Activated CD4-positive, alpha-beta T cell treated with anti-CD3 and anti-CD28 coated beads for 24 hours (primary cell): ENCODE data around the gene GYG1.

ENCODE experiments used
- DNase-seq, 2 donors: peaks; one replicate each; pipeline ENCODE4 v3.0.0-alpha.2; 2020; ENCODE audit warnings: low read depth in 2 of 2

The GYG1 gene

DNA sequence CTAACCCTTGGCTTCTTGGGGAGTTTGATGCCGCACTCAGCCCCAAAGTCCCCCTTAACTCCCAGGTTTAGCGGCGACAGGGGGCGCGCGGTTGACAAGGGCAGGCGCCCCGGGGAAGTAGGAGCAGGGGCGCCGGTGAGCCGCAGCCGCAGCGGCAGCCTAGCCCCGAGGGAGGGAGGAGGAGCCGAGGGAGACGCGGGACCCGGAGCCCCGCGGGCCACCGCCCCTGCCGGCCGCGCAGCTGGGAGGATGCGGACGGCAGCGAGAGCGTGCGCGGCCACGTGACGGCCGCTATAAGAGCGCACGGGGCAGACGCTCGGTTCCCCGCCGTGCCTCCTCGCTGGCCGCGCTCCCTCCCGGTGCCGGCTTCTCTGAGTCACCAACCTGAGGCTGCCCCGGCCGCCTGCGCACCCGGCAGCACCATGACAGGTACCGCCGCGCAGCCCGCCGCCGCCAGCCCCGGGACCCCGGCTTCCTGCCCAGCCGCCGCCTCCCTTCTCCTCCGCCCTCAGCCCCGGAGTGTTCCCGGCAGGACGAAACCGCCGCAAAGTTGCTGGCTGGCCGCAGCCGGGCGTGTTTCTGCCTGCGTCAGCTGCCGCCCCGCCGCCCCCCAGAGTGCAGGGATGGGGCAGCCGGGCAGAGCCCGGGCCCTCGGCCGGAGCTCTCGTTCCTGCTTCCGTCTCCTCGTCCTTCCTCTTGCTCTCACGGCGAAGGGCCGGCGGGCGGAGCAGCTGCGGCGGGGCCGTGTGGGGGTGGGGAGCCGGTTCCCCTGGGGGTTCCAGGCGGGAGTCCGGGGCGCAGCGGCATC, at the start of gene GYG1:
TSS of gene GYG1 (plus strand) at position 322 of the 808 bp plus-strand sequence. CDS start at position 423, 101 bp downstream.
- peak; percentile 54 to 62 for DNase-seq

DNA sequence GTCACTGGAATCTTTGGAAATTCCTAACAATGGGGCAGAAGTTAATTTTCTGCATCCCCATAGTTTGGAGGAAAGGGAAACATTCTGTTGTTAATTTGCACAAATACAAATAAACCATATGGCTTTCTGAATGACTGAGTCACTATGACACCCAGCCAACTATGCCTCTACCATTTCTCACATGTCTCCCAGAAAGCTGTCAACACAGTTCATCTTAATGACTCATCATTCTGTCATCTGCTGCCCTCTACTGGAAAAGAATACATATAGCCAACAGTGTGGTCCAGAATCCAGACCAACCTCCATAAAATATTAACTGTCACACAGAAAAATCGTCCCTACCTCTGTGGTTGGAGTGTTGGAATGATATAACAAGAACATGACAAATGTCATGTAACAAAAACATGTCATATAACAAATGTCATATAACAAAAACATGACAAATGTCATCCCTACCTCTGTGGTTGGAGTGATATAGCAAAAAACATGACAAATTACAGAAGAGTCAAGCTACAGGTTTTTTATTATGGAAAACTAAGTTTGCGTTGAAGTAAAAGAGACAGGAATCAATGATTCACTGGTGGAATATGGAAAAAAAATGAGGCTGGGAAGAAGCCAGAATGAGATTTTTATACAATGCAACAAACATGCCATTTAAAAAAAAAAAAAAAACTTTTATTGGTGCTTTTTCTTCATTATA, 47.7 kb upstream of the GYG1 start:
- DNase-seq, result no peak

DNA sequence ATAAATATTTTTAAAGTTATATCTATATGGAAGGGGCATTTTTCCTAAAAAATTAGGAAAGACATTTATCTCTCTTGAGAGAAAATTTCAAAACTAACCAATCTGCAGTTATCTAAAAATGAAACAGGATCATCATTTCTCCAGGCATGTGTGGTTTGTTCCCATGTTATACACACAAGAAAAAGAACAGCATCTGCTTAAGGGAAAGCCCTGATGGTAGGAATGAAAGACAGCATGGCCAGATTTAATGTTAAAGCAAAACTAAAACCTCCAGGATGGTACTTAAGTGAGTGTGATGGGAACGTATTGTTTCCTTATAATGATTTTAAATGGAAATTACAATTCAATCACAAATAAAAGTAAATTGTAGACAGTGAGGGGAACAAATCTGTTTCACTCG, 46.2 kb upstream of the GYG1 start:
- no peak for DNase-seq

DNA sequence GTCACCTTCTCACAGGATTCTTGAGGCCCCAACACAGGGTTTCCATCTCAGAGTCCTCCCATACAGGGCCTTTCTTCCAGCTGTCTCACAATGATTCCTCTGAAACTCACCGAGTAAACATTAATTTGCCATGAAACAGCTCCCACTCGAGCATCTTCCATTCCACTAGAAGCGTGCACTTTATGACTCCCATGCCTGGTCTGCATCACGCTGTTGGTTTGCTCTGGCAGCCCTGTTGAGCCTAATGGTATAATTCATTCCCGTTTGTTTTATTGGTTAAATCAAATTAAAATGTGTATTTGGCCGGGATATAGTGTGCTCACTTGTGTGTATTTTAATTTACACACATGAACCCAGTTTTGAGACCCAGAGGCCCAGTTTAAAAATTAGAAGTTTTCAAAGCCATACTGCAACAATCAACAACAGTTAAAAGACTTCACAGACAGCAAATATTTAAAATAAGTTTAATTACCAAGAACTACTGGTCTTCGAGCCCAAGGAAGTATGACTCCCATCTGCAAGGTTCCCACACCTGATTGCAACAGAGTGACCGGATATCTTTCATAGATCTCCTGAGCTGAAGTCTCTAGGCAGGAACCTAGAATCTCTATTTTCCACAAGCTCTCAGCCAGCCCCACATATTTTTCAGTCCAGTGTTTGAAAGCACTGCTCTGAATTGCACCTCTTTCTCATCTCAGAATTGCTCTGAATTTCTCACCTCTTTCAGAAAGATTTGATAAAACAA, 42.3 kb upstream of the GYG1 start:
- DNase-seq, result no peak

DNA sequence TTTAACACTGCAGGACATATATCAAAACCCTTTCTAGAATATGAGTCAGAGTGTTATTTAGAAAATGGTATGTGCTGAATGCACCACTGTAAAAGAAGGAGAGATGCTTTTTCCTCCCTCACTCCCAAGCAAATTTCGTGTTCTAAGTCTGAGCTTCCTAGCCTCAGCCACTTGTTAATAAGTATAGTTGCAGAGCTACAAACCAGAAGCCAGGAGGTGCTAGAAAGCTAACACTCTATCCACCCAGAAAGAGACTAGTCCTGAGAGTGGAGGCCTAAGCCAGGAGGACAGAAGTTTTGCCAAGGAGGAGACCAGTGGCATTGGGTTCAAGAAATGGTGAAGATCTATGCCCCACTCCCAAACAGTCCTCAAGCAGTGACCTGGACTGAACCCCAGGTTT, 40.5 kb upstream of the GYG1 start:
- no peak for DNase-seq

DNA sequence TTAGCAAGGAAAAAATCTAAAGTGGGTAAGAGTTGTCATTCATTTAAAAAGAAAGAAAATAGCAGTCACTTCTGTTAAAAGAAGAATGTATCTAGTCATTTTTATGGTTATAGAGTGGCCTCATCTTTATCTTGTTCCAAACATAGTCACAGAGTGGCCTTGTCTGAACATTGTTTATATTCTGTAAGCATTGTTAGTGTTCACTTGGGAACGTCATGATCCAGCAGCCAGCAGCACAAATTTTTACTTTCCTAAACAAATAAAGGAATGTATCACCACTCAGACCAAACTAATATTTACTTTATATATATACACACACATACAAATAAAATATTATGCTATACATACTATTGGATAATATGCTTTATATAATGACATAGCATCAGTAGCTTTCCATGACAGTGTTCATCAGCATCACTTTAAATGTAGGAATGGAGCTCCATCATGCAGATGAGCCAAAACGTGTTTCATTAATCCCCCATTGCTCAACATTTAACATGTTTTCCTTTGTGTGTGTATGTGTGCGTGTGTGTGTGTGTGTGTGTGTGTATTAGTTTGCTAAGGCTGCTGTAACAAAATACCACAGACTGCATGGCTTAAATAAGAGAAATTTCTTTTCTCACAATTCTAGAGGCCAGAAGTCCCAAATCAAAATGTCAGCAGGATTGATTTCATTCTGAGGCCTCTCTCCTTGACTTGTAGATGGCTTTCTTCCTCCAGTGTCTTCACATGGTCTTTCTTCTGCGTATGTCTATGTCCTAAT, 39.6 kb upstream of the GYG1 start:
- DNase-seq, result no peak

DNA sequence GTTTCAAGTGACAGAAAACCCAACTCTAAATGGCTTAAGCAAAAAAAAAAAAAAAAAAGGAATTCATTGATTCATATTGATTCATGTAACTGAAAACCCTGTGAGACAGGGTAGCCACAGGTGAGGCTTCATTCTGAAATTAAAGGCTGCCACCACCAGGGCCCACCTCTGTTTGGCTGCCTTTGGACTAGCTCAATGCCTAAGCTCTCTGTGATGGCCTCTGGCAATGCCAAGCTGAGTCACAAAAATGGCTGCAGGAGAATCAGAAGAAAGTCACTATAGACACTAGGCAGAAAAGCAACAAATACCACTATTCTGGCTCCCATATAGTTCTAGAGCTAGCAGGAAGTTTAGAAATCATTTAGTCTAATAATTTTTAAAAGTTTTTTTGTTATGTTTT, 38.2 kb upstream of the GYG1 start:
- DNase-seq, result no peak

DNA sequence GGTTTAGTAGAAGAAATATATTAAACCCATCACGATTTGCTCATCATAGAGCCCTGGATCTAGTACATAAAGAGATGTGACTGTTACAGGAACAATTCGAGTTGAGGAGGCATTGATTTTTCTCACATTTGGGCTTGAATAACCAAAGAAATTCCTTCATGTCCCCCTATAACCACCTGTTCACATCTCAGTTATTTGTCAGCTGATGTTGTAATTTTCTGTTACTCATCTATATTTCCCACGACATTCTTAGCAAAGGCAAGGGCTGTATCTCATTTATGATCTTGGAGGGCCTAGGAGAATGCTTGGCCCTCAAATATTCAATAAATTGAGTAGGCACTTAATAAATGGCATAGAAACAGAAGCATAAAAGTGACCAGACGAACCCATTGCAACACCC, 36.4 kb upstream of the GYG1 start:
- DNase-seq, result no peak

DNA sequence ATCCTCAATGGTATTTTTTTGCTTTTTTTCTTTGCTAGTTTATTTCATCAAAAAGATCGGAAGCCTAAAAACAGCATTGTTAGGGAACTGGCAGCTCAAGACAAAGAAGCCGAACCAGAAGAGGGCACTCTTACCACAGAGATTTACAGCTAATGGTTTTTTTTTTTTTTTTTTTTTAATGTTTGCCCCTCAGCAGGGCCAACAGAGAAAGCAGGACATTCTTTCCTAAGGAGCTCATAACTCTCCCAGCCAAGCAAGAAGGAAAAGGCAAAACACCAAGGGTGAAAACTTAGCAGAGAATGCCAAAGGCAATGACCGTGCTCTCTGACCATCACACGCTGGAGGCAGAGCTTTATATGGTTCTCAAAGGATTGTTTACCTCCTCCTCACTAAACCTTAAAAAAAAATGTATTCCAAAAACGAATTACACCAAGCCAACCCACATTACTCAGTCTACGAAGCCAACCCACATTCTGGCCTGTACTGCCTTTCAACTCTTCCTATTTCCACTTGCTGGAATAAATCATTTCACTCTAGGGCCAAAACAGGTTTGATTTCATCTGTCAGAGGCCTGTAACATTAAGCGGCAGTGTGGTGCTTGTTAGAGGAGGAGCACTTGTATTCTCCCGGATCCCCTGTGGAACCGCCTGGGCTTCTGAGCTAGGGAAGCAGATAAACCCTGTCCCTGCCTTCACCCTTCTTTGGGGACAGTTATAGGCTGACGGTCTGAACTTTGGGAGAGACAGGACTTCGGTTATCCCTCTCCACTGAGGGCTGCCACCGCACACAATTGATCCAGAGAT, 35.6 kb upstream of the GYG1 start:
- no peak for DNase-seq

DNA sequence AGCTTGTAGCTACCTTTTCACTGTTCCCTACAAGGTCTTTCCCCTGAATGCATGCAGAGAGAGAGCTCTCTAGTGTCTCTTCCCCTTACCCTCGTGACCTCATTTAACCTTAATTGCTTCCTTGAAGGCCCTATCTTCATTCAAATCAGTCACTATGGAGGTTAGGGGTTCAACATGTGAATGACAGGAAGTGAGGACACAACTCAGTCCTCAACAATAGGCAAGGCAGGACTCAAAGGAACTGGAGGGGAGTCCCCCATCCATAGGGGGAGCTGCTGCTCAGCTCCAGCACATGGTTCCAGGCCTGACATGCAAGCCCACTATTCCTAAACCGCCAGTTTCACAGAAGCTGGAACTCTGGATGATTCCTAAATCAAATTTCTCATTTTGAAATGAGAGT, 33.8 kb upstream of the GYG1 start:
- no peak for DNase-seq

DNA sequence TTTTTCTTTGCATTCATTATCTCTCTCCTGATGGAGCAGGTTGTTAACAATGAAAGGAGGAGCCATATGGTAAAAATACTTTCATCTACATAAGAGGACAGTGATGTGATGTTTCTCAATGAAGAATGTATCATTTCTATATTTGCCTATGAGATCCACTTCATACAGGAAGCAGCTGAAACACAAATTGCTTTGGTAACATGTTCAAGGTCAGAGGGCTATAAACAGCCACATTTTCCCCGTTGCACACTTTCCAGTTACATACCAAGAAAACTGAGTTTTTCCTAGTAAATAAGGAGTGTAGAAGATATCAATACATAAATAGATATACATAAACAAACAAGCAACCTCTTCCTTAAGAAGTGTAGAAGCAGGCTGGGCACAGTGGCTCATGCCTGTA, 32.6 kb upstream of the GYG1 start:
- no peak for DNase-seq

DNA sequence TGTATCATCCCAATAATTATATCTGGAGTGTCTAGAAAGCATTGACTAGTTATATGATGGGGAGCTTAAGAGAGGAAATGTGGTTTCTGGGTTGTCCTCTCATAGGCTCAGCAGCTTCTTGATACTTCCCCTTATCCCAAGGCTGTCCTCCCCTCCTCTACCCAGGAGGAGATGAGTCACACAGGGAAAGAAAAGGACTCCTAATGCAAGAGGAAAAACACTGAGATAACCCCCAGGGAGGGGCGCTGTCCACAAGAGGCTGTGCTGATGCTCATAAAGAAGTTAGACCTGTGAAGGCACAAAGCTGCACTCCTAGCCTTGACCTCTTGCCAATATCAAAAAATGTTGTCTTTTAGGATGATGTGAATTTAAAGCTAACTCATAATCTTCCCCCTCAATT, 28.8 kb upstream of the GYG1 start:
- no peak for DNase-seq

DNA sequence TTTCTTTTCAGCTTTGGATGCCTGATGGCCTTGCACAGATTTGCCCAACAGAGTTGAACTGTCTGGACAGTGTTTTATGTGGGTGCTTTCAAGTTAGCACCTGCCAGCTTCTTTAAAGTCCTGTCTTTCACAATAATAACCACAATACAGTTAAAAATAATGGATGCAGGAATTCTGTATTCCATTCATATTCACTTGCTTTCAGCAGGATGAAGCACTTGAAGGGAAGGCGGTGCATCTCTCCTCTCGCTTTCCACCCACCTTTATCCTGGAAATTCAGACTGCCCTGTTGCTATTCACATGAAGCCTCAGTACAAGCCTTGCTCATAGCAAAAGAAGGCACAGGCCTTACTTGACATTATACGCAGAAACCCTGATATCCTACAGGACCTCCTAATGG, 26.5 kb upstream of the GYG1 start:
- no peak for DNase-seq

DNA sequence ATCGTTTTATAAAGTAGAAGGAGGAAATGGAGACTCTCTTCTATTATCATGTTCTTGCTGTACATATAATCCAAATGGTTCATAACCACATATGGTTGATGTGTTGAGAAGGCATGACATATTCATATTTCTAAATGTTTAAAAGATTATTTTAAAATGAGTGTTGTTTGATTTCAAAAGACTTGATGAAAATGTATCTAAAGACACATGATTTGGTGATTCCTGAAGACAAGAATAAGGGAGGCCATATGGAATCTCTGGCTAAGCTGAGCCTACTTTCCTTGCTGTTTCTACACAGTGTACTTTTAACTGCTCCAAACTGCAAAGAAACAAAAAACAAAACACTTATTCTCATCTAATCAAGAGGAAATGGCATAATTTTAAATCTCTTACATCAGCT, 23.0 kb upstream of the GYG1 start:
- DNase-seq, result no peak

DNA sequence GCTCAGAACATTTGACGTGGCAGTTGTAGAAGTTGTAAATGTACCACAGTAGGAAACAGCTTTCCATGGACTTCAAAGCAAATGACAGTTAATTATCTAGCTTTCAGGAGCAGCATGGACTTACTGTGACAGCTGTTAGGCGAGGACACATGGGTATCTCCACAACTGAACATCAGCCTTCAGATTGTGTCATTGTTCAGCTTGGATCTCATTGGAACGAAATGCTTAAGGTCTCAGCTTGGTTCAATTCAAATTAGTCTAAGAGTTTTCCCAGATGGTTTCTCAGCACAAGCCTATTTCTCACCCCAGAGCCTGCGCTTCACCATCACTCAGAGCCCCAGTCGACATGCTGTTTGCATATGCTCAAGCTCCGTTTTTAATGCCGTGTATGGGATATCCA, 21.1 kb upstream of the GYG1 start:
- DNase-seq, result no peak

DNA sequence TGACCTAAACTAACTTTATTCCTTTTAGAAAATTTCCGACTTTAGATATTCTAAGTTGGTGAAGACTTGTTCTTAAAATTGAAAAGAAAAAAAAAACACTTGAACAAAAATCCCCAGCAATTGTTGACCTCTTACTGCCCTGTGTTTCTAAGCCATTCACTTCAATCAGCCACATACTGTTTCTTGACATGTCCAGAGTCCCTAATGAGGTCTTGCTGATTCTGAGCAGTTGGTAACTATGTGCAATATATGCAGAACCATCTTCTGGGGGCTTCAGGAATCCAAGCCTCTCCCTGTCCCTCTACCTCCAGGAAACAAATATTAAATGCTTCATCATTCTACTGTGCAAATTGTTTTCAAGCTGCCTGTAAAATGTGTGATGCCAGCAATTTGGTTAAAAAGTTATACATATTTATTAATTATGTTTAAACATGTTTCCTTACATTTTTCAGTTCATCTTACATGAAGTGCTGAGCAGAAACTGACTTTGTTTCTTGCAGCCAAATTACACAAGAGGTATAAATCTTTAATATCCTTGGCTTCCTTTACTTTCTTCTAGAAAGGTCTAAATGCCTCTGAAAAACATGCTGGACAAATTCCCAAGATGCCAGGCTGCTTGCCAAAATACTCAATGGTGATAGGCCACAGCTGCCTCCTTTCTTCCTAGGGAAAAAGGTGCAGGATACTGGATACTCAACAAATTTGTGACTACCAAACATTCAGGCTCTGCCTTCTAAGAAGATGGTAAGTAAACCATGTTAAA, 19.8 kb upstream of the GYG1 start:
- no peak for DNase-seq

DNA sequence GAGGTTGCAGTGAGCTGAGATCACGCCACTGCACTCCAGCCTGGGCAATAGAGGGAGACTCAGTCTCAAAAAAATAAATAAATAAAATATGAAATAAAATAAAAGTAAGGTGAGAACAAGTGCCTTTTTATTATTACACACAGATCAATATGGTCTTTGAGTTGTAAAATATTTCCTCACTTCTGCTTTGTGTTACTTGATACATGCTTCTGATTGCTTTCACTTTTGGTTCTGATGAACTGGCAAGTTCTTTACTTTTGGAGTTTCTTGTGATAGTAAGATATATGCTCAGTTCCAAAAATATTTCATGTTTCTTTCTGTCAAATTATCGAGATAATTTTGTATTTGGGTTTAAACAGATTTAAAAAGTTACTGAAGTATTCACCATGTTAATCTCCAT, 16.6 kb upstream of the GYG1 start:
- no peak for DNase-seq

DNA sequence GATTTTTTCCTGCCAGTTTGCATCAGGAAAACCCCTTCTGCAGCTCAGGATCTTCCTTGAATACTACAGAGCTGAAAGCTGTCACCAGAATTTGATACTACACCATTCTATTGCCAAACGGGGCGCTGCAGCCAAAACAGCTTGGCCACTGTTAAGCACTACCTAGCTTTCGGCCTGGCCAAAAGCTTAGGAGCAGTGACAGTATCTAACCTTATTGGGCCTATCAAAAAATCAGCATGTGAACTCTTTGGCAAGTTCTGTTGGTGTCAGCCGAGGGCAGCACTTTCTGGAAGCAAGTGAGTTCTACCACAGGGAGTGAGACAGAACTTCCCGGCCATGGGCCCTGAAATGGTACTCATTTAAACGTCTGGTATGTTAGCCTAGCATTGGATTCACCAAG, 16.1 kb upstream of the GYG1 start:
- DNase-seq, result no peak

DNA sequence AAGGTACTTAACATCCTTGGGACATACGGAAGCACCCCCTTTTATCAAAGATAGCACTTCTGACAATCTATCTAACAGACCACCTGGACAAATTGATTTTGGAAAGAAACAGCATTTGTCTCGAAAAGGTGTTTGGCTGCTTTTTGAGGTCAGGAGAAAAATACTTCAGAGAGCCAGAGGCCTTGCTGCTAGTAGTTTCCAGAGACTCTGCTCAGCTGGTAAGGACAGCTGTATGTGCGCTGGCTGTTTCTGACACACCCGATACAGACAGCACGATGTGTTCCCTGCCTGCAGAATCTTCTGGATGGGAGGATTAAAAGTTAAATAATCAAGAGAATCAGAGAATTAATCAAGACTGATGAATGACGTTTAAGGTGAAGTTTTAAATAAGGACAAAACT, 15.6 kb upstream of the GYG1 start:
- no peak for DNase-seq

DNA sequence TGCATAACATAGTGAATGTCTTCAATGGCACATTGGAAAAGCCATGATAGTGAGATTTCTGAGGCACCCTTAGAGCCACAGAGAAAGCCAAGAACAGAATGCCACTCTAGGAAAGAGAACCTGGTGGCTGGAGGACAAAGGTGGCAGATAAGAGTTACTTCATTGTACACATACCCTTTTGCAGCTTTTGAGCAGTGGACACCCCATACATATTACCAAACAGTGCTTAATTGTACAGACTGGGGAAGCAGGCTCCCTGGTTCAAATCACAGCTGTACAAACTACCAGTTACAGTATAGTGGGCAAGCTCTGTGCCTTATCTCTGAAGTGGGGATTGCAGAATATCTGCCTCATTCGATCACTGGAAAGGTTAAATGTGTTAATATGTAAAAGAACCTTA, 10.1 kb upstream of the GYG1 start:
- no peak for DNase-seq
